Neuron (in vitro differentiated cells): ENCODE measurements around the gene OSBPL1A.

Source experiments
- H2AFZ ChIP-seq: one replicate; pipeline ENCODE4 v1.6.1; 2013; ENCODE audit warnings: low read depth, mild to moderate bottlenecking, inconsistent platforms, low read length, moderate library complexity
- H3K27me3 ChIP-seq: one replicate; pipeline ENCODE4 v1.6.1; 2013; ENCODE audit warnings: low read length; ENCODE audit not compliant: insufficient read depth
- H3K36me3 ChIP-seq: one replicate; pipeline ENCODE4 v1.6.1; 2013; ENCODE audit warnings: low read length; ENCODE audit not compliant: insufficient read depth
- H3K4me1 ChIP-seq: one replicate; pipeline ENCODE4 v1.6.1; 2013; ENCODE audit warnings: low read length; ENCODE audit not compliant: insufficient read depth
- H3K4me3 ChIP-seq: 2 replicates; pipeline ENCODE4 v1.5.1; 2013; ENCODE audit warnings: mild to moderate bottlenecking, low read length, moderate library complexity
- H3K9me3 ChIP-seq: one replicate; pipeline ENCODE4 v1.6.1; 2013; ENCODE audit warnings: low read length

The OSBPL1A gene

GRCh38 chr18:24397694-24398368, at the start of gene OSBPL1A:
TSS of gene OSBPL1A (minus strand) at chr18:24397824. CDS start at chr18:24377533, 20,291 bp downstream.
- Histone ChIP-seq H3K4me3 (peak within 1 kb of the TSS; percentile 72), H3K9me3 (no peaks in the 10 kb centered on the region), H3K27me3 (no peaks in the 10 kb centered on the region), H3K4me1 (peaks cover 41% of the 10 kb centered on the region), H3K36me3 (no peaks in the 10 kb centered on the region), H2AFZ (no peak within 1 kb of the TSS)

- Histone ChIP-seq H3K4me3 (no peak overlapping the region), H2AFZ (no peak overlapping the region), H3K36me3 (peaks cover 87% of the 10 kb centered on the region), H3K27me3 (no peaks in the 10 kb centered on the region), H3K9me3 (no peaks in the 10 kb centered on the region), H3K4me1 (no peaks in the 10 kb centered on the region)
Measured at GRCh38 chr18:24446953-24447538, 49.4 kb upstream of the OSBPL1A start.

- H3K27me3 ChIP-seq, result no peaks in the 10 kb centered on the region
- peaks cover 87% of the 10 kb centered on the region for H3K36me3 ChIP-seq
- no peaks in the 10 kb centered on the region for H3K4me1 ChIP-seq
- no peaks in the 10 kb centered on the region for H3K9me3 ChIP-seq
- H2AFZ ChIP-seq, result no peak overlapping the region
- H3K4me3 ChIP-seq, result no peak overlapping the region
Measured at GRCh38 chr18:24446453-24446852, 48.8 kb upstream of the OSBPL1A start.

GRCh38 chr18:24443870-24444269, 46.2 kb upstream of the OSBPL1A start:
- Histone ChIP-seq H3K9me3 (no peaks in the 10 kb centered on the region), H2AFZ (no peak overlapping the region), H3K4me3 (no peak overlapping the region), H3K27me3 (no peaks in the 10 kb centered on the region), H3K4me1 (no peaks in the 10 kb centered on the region), H3K36me3 (peaks cover 84% of the 10 kb centered on the region)

- H2AFZ ChIP-seq, result no peak overlapping the region
- H3K4me1 ChIP-seq, result no peaks in the 10 kb centered on the region
- H3K4me3 ChIP-seq, result no peak overlapping the region
- H3K9me3 ChIP-seq, result no peaks in the 10 kb centered on the region
- no peaks in the 10 kb centered on the region for H3K27me3 ChIP-seq
- peaks cover 61% of the 10 kb centered on the region for H3K36me3 ChIP-seq
Measured at GRCh38 chr18:24436939-24437338, 39.3 kb upstream of the OSBPL1A start.

GRCh38 chr18:24432618-24433017, 35.0 kb upstream of the OSBPL1A start:
- H3K9me3 ChIP-seq, result no peaks in the 10 kb centered on the region
- H2AFZ ChIP-seq, result no peak overlapping the region
- H3K4me1 ChIP-seq, result peaks cover 11% of the 10 kb centered on the region
- peaks cover 48% of the 10 kb centered on the region for H3K36me3 ChIP-seq
- H3K4me3 ChIP-seq, result no peak overlapping the region
- no peaks in the 10 kb centered on the region for H3K27me3 ChIP-seq

- H2AFZ ChIP-seq, result no peak overlapping the region
- H3K4me1 ChIP-seq, result peaks cover 18% of the 10 kb centered on the region
- H3K36me3 ChIP-seq, result peaks cover 29% of the 10 kb centered on the region
- H3K4me3 ChIP-seq, result no peak overlapping the region
- no peaks in the 10 kb centered on the region for H3K9me3 ChIP-seq
- no peaks in the 10 kb centered on the region for H3K27me3 ChIP-seq
Measured at GRCh38 chr18:24429188-24429587, 31.6 kb upstream of the OSBPL1A start.

- peaks cover 18% of the 10 kb centered on the region for H3K4me1 ChIP-seq
- H3K4me3 ChIP-seq, result peak overlapping the region; percentile 90
- no peaks in the 10 kb centered on the region for H3K9me3 ChIP-seq
- H3K27me3 ChIP-seq, result no peaks in the 10 kb centered on the region
- H2AFZ ChIP-seq, result no peak overlapping the region
- peaks cover 29% of the 10 kb centered on the region for H3K36me3 ChIP-seq
Measured at GRCh38 chr18:24428709-24429108, 31.1 kb upstream of the OSBPL1A start.

- no peaks in the 10 kb centered on the region for H3K9me3 ChIP-seq
- peak overlapping the region; percentile 90 for H3K4me3 ChIP-seq
- peaks cover 25% of the 10 kb centered on the region for H3K36me3 ChIP-seq
- peaks cover 18% of the 10 kb centered on the region for H3K4me1 ChIP-seq
- H2AFZ ChIP-seq, result peak overlapping the region; percentile 99
- H3K27me3 ChIP-seq, result no peaks in the 10 kb centered on the region
Measured at GRCh38 chr18:24427484-24427883, 29.9 kb upstream of the OSBPL1A start.

- H2AFZ ChIP-seq, result peak within 1 kb of the TSS; percentile 99
- H3K4me3 ChIP-seq, result peak within 1 kb of the TSS; percentile 90
- peaks cover 19% of the 10 kb centered on the region for H3K36me3 ChIP-seq
- H3K27me3 ChIP-seq, result no peaks in the 10 kb centered on the region
- no peaks in the 10 kb centered on the region for H3K9me3 ChIP-seq
- H3K4me1 ChIP-seq, result peaks cover 18% of the 10 kb centered on the region
Measured at GRCh38 chr18:24426398-24427294, 29.0 kb upstream of the OSBPL1A start, which contains the start of gene IMPACT. TSS of gene IMPACT (plus strand) at chr18:24426670. CDS start at chr18:24426757, 87 bp downstream.

GRCh38 chr18:24426073-24426397, 28.4 kb upstream of the OSBPL1A start:
- no peaks in the 10 kb centered on the region for H3K27me3 ChIP-seq
- peaks cover 15% of the 10 kb centered on the region for H3K36me3 ChIP-seq
- H3K4me1 ChIP-seq, result peaks cover 18% of the 10 kb centered on the region
- peak overlapping the region; percentile 90 for H3K4me3 ChIP-seq
- no peaks in the 10 kb centered on the region for H3K9me3 ChIP-seq
- peak overlapping the region; percentile 99 for H2AFZ ChIP-seq

- H2AFZ ChIP-seq, result no peak overlapping the region
- peaks cover 9% of the 10 kb centered on the region for H3K4me1 ChIP-seq
- no peaks in the 10 kb centered on the region for H3K36me3 ChIP-seq
Measured at GRCh38 chr18:24421831-24422230, 24.2 kb upstream of the OSBPL1A start.

GRCh38 chr18:24420551-24420950, 22.9 kb upstream of the OSBPL1A start:
- no peaks in the 10 kb centered on the region for H3K36me3 ChIP-seq
- H3K9me3 ChIP-seq, result no peaks in the 10 kb centered on the region
- H3K4me3 ChIP-seq, result no peak overlapping the region
- no peaks in the 10 kb centered on the region for H3K27me3 ChIP-seq
- peaks cover 3% of the 10 kb centered on the region for H3K4me1 ChIP-seq
- H2AFZ ChIP-seq, result no peak overlapping the region

More at GRCh38 chr18:24421831-24422230, 24.2 kb upstream of the OSBPL1A start:
- H3K9me3 ChIP-seq, result no peaks in the 10 kb centered on the region
- H3K27me3 ChIP-seq, result no peaks in the 10 kb centered on the region
- no peak overlapping the region for H3K4me3 ChIP-seq
